ENCODE results near the gene CAPN15.
"Not testable (repeated sequence)": the region's sequence is repeated elsewhere in the genome, so short reads cannot be mapped to it uniquely, and the experiment has no call there.

CAPN15 gene

DNA sequence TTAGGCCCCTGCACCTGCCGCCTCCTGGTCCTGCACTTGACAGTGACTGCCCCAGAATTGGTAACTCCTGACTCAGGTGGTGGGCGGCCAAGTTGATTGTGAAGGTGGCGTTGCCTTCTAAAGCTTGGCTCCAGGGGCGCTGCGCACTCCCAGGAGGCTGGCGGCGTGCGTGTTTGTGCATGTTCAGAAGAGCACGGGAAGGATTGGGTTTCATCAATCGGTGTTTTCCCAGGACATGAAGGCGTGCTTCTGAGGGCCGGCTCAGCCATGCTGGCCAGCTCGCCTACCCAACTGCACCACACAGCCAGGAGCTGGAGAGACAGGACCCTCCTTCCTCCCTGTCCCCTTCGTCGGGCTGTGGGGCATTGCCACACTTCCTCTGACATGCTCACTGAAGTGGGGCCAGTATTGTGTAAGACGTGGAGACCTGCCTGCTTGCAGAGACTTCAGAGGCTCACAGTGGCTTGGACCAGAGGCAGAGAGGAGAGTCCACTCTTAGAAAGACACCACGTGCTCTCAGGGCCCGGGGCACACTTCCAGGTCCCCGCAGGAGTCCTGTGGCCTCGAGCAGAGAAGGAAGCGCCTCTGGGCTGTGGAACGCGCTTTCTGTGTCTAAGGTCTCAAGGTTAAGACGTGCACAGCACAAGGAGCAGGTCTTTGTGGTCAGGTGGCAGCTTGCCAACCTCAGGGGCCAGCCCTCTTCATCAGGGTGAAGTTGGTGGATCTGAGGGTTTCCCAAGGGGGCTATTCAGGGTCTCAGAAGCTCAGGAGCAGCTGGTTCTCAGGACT lies 65.2 kb downstream of the CAPN15 start:
- no peak for DNase-seq (ENCODE audit: low spot score)

GRCh38 chr16:593406-593805 lies 65.9 kb downstream of the CAPN15 start:
- DNase-seq (ENCODE audit: low spot score) = no peak

- no peak for DNase-seq (ENCODE audit: low spot score)
Observed at GRCh38 chr16:593807-594206, 66.3 kb downstream of the CAPN15 start.

DNA sequence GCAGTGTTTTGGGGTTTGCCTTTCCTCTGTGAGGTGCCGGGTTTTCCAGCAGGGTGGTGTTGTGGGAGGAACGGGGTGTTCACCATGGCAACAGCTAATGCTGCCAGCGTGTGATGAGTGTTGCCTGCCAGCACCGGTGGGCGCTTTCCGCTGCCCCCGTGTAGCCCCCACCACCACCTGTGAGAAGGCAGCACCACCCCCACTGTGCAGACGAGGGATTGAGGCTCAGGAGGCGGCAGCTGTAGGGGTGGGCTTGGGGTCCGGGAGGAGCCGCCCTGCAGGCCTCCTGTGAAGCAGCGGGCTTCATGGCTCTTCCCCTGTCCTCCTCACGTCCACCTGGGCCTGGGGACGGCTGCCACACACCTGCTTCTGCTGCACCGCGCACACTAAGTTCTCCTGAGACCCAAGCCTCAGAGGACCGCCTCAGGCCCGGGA lies 67.6 kb downstream of the CAPN15 start:
- DNase-seq (ENCODE audit: low spot score) = no peak

- no peak for DNase-seq (ENCODE audit: low spot score)
Observed at GRCh38 chr16:595942-596735, 68.6 kb downstream of the CAPN15 start.

DNA sequence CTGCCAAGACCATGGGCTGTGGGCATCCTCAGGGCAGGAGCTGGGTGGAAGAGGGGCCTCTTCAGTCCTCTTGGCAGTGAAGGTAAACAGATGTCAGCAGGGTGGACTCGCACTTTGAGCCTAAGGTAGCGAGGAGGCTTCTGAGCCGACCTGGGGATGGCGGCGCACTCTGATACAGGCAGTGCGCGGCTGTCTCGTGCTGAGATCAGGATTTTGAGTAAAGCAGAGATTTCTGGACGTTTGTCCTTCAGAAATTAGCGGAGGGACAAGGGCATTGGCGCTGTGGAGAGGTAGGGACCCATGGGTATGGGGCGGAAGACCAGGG lies 69.2 kb downstream of the CAPN15 start:
- DNase-seq (ENCODE audit: low spot score) = no peak

- not testable (repeated sequence) for DNase-seq (ENCODE audit: low spot score)
Observed at GRCh38 chr16:597655-598054, 70.1 kb downstream of the CAPN15 start.

DNA sequence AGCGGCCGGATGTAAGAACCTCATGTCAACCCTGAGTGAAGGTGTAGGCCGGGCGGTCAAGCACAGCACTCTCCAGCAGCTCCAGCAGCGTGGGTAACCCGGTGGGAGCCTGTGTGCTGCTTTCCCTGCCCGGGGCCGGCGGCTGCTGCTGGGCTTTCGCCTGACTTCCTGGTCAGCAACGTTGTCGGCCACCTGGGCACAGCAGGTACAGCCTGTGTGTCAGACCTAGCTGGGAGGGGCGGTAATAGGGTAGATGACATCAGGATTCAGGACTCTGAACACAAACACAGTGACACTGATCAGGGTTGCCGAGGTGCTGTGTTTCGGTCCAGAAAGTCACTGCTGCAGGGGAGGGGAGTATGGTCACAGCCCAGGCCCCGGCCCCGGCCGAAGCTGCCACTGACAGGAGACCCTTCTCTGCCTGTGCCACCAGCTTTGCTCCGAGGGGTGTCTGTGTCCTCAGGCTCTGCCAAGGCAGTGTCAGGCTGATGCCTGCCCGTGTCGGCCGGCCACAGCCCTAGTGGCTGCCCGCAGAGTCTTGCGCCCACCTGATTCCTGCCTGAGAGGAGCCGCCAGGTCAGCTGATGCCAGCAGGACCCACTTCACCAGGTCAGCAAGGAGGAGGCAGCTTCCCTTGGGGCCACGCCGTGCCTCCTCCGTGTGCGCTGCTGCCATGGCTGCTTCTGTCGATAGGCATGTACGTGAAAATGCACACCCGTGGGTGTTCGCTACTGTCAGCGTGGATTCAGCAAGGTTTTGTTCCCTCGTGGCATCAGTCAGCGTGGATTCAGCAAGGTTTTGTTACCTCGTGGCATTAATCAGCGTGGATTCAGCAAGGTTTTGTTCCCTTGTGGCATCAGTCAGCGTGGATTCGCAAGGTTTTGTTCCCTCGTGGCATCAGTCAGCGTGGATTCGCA lies 71.6 kb downstream of the CAPN15 start:
- no peak for DNase-seq (ENCODE audit: low spot score)

DNA sequence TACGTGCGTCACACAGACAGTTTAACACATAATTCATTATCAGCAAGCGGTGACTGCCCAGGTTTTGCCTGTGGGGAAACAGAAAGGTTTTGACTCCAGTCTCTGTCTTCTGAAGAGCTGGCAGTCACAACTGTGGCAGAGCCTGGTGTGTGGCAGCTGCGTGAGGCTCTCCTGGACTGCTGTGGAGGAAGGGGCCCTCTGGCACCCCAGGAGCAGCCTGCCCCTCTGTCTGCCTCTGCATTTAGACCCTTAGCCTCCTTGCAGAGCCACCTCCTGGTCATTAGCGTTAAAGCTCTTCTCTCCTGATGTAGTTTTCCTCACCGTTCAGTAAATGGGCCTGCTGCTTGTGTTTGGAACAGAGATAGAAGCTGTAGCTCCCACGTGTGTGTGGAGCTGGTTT lies 73.3 kb downstream of the CAPN15 start:
- no peak for DNase-seq (ENCODE audit: low spot score)

- DNase-seq (ENCODE audit: low spot score) = no peak
Observed at GRCh38 chr16:603933-604332, 76.4 kb downstream of the CAPN15 start.
